Suprapubic skin (tissue), 4 donors: ENCODE data around the gene ASTN2. TPM values are rescaled to one million over a fixed set of nuclear protein-coding genes. Genes with fewer than 3 reads are reported as not detected.
"Not testable (repeated sequence)": the region's sequence is repeated elsewhere in the genome, so short reads cannot be mapped to it uniquely, and the experiment has no call there.

Experiments
- DNase-seq, 2 donors: peaks; one replicate each; pipeline ENCODE4 v3.0.0-alpha.2; 2019; ENCODE audit warnings: low spot score in 2 of 2
- H3K27ac ChIP-seq: fragments of 200-600 bp; sonication (generic); one replicate; pipeline ENCODE4 v1.5.1; 2019
- H3K27me3 ChIP-seq: fragments of 200-600 bp; sonication (generic); one replicate; pipeline ENCODE4 v1.5.1; 2019
- H3K36me3 ChIP-seq: fragments of 200-600 bp; sonication (generic); one replicate; pipeline ENCODE4 v1.5.1; 2019
- H3K4me1 ChIP-seq: fragments of 200-600 bp; sonication (generic); one replicate; pipeline ENCODE4 v1.5.1; 2019
- H3K4me3 ChIP-seq: fragments of 200-600 bp; sonication (generic); one replicate; pipeline ENCODE4 v1.5.1; 2019; ENCODE audit warnings: mild to moderate bottlenecking
- H3K9me3 ChIP-seq: fragments of 200-600 bp; sonication (generic); one replicate; pipeline ENCODE4 v1.5.1; 2019
- CTCF ChIP-seq, 2 donors: fragments of 200-600 bp in 1 of 2; fragments of 450-650 bp in 1 of 2; sonication (generic) in 1 of 2; IDR thresholded peaks; one replicate each; pipeline ENCODE4 v1.5.1; 2016 to 2019; ENCODE audit warnings: antibody characterized with exemption in 2 of 2, mild to moderate bottlenecking in 1 of 2, moderate library complexity in 1 of 2
- EP300 ChIP-seq: sonication (generic); formaldehyde crosslinking; IDR thresholded peaks from one replicate; pipeline ENCODE4 v1.6.1; 2017; ENCODE audit warnings: antibody characterized with exemption
- POLR2A ChIP-seq, 2 donors: fragments of 450-650 bp; IDR thresholded peaks; one replicate each; pipeline ENCODE4 v1.6.1; 2017; ENCODE audit warnings: antibody characterized with exemption in 2 of 2, mild to moderate bottlenecking in 2 of 2, moderate library complexity in 2 of 2
- POLR2AphosphoS5 ChIP-seq, 3 donors: sonication (generic); formaldehyde crosslinking; IDR thresholded peaks; one replicate each; pipeline ENCODE4 v1.6.1; 2017; ENCODE audit warnings: antibody characterized with exemption in 3 of 3
- WGBS: methylation state at CpG from one replicate; pipeline ENCODE4 v1.1.5; 2018; 5-methylcytosine and 5-hydroxymethylcytosine counted together
- total RNA-seq, 4 donors: library from RNA; depleted of rRNA; stranded (reverse); fragments of >200 nt; gene quantifications; one replicate each; pipeline ENCODE4 v1.1.0, GENCODE V29; 2016

ASTN2 gene
- total RNA-seq, 4 donors from 2014 or later = 2.0 to 6.9 (median 3.8) TPM

- Histone ChIP-seq H3K4me3 (no peak overlapping the region), H3K9me3 (no peaks in the 10 kb centered on the region), H3K27ac (no peak overlapping the region), H3K27me3 (no peaks in the 10 kb centered on the region), H3K36me3 (no peaks in the 10 kb centered on the region), H3K4me1 (no peaks in the 10 kb centered on the region)
- WGBS = 62% methylated on average over 3 of the region's 3 CpGs
- TF ChIP-seq POLR2A (IDR thresholded peaks at IDR 0.05) (no peak), CTCF (IDR thresholded peaks at IDR 0.05) (no peak), POLR2AphosphoS5 (IDR thresholded peaks at IDR 0.05) (no peak), EP300 (no peak)
- no peak for DNase-seq
Measured at GRCh38 chr9:117072216-117072615, 342.6 kb downstream of the ASTN2 start.

GRCh38 chr9:117071673-117072207 lies 343.1 kb downstream of the ASTN2 start:
- DNase-seq, H3K27me3 ChIP-seq, H3K36me3 ChIP-seq, H3K27ac ChIP-seq, H3K9me3 ChIP-seq, H3K4me1 ChIP-seq: not testable (repeated sequence)
- WGBS = 53% methylated on average over 15 of the region's 24 CpGs
- peak overlapping the region; percentile 24 for H3K4me3 ChIP-seq

GRCh38 chr9:117063721-117064471 lies 351.0 kb downstream of the ASTN2 start:
- TF ChIP-seq CTCF (IDR thresholded peaks at IDR 0.05) = no peak
- TF ChIP-seq POLR2A (IDR thresholded peaks at IDR 0.05) = no peak
- no peak for TF ChIP-seq POLR2AphosphoS5 (IDR thresholded peaks at IDR 0.05)
- no peak for TF ChIP-seq EP300
- Histone ChIP-seq H3K36me3 (no peaks in the 10 kb centered on the region), H3K9me3 (no peaks in the 10 kb centered on the region), H3K4me1 (no peaks in the 10 kb centered on the region), H3K27ac (no peak overlapping the region), H3K27me3 (no peaks in the 10 kb centered on the region), H3K4me3 (no peak overlapping the region)
- WGBS = 65% methylated on average over 10 of the region's 10 CpGs
- DNase-seq = no peak

GRCh38 chr9:117060963-117061362 lies 353.9 kb downstream of the ASTN2 start:
- Histone ChIP-seq H3K36me3 (no peaks in the 10 kb centered on the region), H3K27me3 (no peaks in the 10 kb centered on the region), H3K4me3 (no peak overlapping the region), H3K4me1 (no peaks in the 10 kb centered on the region), H3K27ac (no peak overlapping the region), H3K9me3 (no peaks in the 10 kb centered on the region)
- TF ChIP-seq POLR2A (IDR thresholded peaks at IDR 0.05) = no peak
- no peak for TF ChIP-seq CTCF (IDR thresholded peaks at IDR 0.05)
- TF ChIP-seq POLR2AphosphoS5 (IDR thresholded peaks at IDR 0.05) = no peak
- TF ChIP-seq EP300 = no peak
- DNase-seq = no peak

GRCh38 chr9:117050007-117050406 lies 364.9 kb downstream of the ASTN2 start:
- 78% methylated on average over 3 of the region's 3 CpGs for WGBS
- no peak overlapping the region for H3K4me3 ChIP-seq
- DNase-seq = no peak
- no peaks in the 10 kb centered on the region for H3K36me3 ChIP-seq
- no peaks in the 10 kb centered on the region for H3K9me3 ChIP-seq
- H3K27me3 ChIP-seq = no peaks in the 10 kb centered on the region
- H3K4me1 ChIP-seq = no peaks in the 10 kb centered on the region
- TF ChIP-seq EP300 = no peak
- TF ChIP-seq CTCF (IDR thresholded peaks at IDR 0.05) = no peak
- no peak for TF ChIP-seq POLR2AphosphoS5 (IDR thresholded peaks at IDR 0.05)
- no peak for TF ChIP-seq POLR2A (IDR thresholded peaks at IDR 0.05)
- H3K27ac ChIP-seq = no peak overlapping the region
